DMS 273 (cell line): Measurements from ENCODE around the gene MAFG.
"Not testable (repeated sequence)": the region's sequence is repeated elsewhere in the genome, so short reads cannot be mapped to it uniquely, and the experiment has no call there.

Source experiments
- DNase-seq: peaks from one replicate; lab custom pipeline; 2025; ENCODE audit not compliant: unreplicated experiment; lab: John Stamatoyannopoulos, UW

The MAFG gene

DNA sequence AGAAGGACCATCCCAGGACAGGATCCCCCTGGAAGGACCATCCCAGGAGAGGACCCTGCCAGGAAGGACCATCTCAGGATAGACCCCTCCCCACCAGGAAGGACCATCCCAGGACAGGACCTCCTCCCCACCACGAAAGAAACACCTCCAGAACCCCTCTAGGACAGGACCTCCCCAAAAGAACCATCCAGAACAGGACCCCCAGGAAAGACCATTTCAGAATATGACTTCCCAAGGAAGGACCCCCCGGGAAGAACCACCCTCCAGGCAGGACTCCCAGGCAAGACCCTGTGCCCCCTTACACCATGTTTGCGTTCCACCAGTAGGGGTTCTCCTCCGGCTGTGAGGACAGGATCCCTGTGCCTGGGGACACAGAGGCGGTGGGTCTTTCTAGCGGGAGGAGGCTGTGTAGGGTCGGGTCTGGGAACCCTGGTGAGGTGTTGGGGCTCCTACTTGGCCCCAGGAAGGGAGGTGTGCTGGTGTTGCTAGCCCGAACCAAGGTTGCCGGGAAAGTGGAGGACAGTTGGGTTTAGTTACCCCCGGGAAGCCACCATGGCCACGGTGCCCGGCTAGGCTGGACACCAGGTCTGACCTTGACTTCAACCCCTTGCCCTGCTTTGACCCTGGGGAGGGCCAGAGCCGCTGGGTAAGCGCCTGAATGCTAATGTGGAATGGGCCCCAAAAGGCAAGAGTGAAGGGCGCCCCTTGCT lies 31.3 kb upstream of the MAFG start:
- DNase-seq = no peak

GRCh38 chr17:81957691-81958432 lies 30.3 kb upstream of the MAFG start:
- no peak for DNase-seq

DNA sequence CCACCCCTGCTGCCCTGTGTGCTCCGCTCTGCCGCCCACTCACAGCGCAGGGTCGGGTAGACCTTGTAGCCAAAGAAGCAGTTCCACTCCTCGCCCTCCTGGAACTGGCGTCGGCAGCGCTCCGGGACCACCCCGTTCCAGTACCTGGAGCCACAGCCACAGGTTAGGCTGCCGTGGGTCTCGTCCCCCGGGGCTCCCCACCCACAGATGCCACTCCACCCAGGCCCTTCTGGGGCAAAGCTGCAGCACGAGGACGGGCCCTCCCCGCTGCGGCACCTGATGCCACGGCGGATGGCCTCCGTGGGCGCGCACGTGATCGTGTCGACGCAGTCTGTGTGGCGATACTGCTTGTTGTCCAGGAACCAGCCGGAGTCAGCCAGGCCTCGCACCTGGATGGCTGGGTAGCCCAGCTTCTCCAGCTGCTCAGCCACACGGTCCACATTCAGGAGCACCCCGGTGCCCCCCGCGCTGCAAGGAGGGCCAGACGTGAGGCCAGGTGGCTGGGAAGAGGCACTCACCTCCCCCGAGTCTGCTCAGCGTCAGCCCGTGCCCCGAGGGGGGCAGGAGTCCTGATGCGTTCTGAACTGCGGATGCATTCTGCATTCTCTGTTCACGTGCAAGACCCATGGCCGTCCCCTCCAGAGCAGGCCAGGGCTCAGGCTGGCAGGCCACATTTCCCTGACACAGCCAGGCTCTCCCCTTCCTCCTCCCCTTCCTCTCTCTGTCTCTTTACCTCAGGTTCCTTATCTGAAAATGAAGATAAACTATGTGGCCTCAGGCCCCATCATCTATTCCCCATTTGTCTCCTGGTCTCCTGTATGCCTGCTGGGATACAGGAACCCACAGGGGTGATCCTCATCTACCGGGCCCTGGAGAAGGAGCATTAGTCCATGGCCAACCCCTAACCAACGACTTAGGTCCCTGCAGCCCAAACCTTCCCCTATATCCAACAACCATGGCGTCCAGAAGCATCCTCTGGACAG lies 29.4 kb upstream of the MAFG start:
- DNase-seq = no peak

DNA sequence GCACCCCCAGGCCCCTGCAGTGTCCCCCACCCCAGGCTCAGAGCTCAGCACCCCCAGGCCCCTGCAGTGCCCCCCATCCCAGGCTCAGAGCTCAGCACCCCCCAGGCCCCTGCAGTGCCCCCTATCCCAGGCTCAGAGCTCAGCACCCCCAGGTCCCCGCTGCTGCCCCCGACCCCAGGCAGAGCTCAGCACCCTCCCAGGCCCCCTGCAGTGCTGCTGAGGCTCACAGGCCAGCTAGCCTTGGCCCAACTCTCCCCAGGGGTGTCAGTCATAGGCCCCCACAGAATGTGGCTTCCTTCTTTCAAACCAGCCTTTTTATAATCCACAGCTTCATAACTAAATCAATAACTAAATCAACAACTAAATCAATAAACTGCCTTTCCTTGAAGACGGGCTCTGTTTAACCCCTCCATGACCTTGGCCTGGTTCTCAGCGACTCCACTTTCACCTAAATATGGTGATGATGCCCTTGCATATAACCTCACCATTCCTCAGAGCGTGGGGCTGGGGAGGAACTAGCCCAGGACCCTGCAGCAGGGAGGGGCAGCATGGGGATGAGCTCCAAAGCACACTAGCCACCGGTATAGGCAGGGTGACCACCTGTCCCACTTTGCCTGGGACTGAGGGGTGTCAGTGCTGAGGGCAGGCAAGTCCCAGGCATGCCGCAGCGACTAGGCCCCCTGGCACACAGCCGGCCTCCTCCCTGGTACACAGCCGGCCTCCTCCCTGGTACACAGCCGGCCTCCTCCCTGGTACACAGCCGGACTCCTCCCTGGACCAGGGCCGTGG lies 28.4 kb upstream of the MAFG start:
- no peak for DNase-seq

DNA sequence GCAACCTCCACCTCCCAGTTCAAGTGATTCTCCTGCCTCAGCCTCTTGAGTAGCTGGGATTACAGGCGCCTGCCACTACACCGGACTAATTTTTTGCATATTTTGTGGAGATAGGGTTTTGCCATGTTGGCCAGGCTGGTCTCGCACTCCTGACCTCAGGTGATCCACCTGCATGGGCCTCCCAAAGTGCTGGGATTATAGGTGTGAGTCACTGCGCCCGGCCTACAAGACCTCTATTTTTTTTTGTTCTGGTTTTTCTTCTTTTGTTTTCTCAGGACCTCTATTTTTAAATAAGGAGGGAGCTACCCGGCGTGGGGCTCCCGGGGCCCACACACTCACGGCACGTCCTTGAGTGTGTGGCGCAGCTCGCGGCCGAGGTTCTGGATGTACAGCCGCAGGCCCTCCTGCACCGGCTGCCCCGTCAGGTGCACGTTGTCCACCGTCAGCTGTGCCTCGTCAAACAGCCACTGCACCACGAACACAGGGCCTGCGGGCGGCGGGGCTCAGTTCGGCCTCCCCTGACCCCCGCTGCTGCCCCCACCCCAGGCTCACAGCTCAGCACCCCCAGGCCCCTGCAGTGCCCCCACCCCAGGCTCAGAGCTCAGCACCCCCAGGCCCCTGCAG lies 27.6 kb upstream of the MAFG start:
- no peak for DNase-seq

DNA sequence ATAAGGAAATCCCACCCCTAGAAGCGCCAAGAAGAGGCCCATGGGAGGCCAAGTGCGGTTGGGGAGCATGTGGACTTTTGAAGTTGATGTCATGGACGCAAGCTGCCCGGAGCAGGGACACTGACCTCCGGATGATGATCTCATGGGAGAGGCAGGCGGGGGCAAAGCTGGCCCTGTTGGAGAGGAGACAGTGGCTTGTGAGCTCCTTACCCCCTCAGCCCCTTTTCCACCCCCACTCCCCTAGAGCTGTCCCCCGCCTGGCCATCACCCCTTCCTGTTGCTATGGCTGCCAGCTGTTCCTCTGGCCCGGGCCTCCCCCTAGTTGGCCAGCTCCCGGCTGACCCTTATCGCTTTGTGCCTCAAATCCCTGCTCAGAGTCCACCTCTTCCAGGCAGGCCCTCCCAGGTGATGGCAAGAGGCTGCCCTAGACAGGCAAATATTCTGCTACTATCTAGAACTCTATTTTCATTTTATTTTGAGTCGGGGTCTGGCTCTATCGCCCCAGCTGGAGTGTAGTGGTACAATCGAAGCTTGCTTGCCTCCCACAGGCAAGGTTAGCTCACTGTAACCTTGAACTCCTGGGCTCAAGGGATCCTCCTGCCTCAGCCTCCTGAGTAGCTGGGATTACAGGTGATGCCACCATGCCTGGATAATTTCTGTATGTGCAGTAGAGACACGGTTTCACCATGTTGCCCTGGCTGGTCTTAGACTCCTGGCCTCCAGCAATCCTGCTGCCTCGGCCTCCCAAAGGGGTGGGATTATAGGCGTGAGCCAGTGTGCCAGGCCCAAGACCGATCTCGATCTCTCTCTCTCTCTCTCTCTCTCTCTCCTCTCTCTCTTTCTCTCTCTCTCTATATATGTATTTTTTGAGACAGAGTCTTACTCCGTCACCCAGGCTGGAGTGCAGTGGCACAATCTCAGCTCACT lies 26.9 kb upstream of the MAFG start:
- no peak for DNase-seq

- not testable (repeated sequence) for DNase-seq
These were observed 25.9 kb upstream of the MAFG start for GRCh38 chr17:81953443-81953842.

- DNase-seq = no peak
These were observed 25.3 kb upstream of the MAFG start for GRCh38 chr17:81952792-81953228.

DNA sequence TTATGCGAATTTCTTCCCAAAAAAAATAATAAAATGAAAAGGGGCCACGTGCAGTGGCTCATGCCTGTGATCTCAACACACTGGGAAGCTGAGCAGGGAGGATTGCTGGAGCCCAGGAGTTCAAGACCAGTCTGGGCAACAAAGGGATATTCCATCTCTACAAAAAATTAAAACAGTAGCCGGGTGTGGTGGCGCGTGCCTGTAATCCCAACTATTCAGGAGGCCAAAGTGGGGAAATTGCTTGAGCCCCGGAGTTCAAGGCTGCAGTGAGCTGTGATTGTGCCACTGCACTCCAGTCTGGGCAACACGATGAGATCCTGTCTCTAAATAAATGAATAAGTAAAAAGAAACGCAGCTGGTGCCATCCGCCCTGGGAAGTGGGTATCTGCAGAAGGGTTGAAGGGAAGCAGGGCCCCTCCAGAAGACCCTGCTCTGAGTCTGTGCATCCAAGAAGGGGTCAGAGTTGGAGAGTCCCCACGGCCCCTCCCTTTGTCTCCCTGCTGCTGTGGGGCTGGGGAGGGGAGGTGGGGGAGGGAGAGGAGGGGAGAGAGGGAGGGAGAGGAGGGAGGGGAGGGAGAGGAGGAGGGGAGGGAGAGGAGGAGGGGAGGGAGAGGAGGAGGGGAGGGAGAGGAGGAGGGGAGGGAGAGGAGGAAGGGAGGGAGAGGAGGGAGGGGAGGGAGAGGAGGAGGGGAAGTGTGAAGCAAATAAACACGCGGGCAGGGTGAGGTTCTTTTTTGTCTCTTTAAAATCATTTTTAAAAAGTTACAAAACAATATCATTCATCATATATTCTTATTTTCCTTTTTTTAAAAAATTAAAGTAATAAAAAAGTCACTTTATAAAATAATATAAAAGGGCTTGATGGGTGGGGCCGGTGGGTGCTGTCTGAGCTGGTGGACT lies 24.5 kb upstream of the MAFG start:
- no peak for DNase-seq

- no peak for DNase-seq
These were observed 23.0 kb upstream of the MAFG start for GRCh38 chr17:81950501-81950900.

DNA sequence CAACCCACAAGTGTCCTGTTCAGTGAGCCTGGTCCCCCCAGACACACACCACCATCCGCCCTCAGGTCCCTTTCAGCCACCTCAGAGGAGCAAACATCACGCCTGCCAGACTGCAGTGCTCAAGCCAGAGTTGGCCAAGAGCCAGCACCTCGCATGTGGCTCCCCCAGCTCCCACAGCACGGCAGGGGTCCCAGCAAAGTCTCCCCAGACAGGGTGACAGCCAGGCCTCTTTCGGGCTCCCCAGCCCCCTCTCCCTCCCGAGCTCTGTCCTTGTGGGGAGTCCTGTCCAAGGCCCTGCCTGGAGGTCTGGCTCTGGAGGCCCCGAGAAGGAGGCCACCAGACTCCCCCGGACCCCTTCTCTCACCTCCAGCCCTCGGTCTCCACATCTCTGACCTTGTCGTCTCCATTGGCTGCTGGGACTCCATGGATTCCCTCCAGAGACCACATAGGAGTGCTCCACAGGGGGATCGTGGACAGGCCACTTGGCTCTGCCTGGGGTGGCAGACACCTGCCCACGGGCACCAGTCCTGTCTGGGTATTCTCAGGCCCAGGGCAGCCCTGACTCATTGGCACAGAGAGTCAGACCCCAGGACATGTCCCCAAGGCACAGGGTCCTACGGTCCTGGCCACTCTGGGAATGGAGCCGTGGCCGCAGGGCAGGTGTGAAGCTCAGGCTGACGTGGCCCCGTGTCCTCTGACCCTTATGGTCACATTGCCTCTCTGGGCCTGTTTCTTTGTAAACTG lies 21.3 kb upstream of the MAFG start:
- no peak for DNase-seq

- no peak for DNase-seq
These were observed 19.7 kb upstream of the MAFG start, which contains the start of gene MYADML2 for GRCh38 chr17:81947189-81947588. TSS of gene MYADML2 (minus strand) at chr17:81947233. CDS start at chr17:81941741, 5,492 bp downstream.

- no peak for DNase-seq
These were observed 17.3 kb upstream of the MAFG start for GRCh38 chr17:81944858-81945257.

- no peak for DNase-seq
These were observed 14.6 kb upstream of the MAFG start for GRCh38 chr17:81942167-81942553.

DNA sequence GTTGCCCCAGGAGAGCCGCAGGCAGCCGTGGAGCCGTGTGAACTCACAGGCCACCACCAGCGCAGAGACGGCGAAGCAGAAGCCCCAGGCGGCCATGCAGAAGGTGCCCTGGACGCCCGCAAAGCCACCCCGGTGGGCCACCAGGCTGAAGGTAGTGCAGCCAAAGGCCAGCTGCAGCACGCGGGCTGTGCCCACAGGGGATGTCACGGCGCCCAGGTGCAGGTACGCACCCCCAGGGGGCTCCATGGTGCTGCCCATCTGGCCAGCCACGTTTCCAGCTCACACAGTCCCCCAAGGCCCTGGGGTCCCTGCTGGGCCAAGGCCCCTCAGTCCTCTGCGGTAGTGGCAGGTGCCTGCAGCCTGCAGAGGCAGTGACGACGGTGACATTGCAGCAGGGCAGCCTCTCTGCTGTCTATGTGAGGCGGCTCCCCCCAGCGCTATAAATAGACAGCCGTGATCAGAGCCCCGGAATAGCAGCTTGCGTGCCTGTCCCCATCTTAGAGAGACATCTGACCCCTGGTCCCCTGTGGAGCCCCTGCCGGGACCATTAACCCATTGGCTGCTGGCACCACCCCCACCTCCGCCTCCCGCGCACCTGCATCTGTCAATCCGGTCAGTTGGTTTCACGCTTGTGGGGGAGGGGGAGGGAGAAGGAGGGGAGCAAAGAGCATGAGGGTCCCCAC lies 14.1 kb upstream of the MAFG start:
- DNase-seq = peak; percentile 52

DNA sequence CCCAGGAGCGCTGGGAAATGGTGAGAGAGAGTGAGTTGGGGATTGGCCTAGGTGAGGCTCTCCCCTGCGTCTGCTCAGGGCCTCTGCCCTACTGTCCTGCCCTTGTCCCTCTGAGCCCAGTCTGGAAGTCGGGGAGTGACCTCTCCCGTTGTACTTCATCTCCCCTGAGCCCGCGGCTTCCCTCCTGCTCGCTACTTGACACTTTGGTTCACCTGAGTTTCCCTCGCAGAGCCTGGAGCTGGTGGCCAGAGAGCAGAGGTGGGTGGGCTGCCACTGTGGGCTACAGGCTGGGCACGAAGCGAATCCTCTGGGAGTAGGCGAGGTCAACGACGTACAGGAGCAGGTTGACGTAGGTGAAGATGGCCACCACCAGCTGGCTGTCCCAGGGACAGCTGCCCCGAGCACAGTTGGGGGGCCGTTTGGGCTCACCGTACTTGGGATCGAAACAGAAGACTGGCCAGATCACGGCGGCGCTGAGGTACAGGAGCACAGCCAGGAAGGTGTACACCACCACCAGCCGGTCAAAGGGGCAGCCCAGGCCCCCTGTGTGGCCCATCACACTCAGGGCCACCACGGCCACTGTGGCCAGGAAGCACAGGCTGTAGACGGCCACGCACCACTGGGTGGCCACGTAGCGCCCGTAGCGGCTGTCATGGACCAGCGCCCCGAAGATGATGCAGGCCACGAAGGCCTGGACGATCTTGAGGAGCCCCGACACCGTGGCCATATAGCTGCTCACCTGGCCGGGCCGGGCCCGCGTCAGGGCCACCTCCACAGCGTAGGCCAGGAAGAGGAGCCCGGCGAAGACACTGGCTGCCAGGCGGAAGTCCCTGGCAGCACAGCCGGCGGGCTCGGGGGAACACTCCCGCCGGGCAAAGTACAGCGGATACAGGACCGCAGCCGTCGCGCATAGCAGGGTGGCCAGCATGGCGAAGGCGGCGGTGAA lies 13.3 kb upstream of the MAFG start:
- no peak for DNase-seq
